HEK293 (cell line): ENCODE data around the gene CAV1.

Experiments used
- OVOL3 ChIP-seq: fragments of 450-650 bp; formaldehyde crosslinking; IDR thresholded peaks from 2 replicates; pipeline ENCODE4 v1.5.1; 2016; ENCODE audit warnings: missing biosample characterization, missing genetic modification characterization
- ZNF133 ChIP-seq: fragments of 450-650 bp; formaldehyde crosslinking; IDR thresholded peaks from 2 replicates; pipeline ENCODE4 v1.5.1; 2016; ENCODE audit warnings: missing biosample characterization, missing genetic modification characterization
- ZSCAN23 ChIP-seq: fragments of 450-650 bp; formaldehyde crosslinking; IDR thresholded peaks from 2 replicates; pipeline ENCODE4 v1.5.1; 2016; ENCODE audit warnings: missing biosample characterization, missing genetic modification characterization
- TF ChIP-seq, protein P1 (sequence below): fragments of 450-650 bp; formaldehyde crosslinking; IDR thresholded peaks from 2 replicates; pipeline ENCODE4 v1.5.1; 2016; ENCODE audit warnings: missing biosample characterization, missing genetic modification characterization
- TF ChIP-seq, protein P2 (sequence below): fragments of 450-650 bp; IDR thresholded peaks from 2 replicates; pipeline ENCODE4 v1.5.1; 2018; ENCODE audit warnings: missing biosample characterization, mild to moderate bottlenecking, missing genetic modification characterization

DNA sequence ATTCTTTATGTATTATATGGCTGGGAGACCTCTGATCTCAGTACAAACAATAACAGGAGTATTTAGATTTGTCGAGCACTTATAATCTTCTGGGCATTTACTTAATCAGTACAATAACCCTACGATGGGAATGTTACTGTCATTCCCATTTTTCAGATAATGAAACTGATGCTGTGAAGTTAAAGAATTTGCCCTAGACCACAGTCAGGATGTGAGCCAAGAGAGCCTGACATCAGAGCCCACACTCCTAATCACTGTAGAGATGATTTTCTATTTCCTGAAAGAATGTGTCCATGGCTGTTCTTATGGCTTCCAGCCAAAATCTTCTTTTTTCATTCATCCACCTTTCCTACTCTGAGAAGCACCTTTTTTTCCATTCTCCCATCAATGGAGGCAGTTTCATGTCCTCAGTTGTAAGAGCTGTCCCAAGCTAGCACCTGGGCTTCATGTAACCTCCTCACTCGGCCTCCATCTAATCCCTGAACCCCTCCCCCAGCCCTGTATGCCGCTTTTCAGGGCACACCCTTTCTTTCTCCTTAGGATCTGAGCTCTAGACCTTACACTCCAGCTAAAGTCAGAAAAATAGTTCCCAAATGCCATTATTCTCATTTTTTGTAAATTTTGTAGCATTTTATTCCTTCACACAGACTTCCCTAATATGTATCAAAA, 12.2 kb upstream of the CAV1 start:
- TF ChIP-seq, protein P1, sequence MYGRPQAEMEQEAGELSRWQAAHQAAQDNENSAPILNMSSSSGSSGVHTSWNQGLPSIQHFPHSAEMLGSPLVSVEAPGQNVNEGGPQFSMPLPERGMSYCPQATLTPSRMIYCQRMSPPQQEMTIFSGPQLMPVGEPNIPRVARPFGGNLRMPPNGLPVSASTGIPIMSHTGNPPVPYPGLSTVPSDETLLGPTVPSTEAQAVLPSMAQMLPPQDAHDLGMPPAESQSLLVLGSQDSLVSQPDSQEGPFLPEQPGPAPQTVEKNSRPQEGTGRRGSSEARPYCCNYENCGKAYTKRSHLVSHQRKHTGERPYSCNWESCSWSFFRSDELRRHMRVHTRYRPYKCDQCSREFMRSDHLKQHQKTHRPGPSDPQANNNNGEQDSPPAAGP (tag by site-specific recombination): no peak
- no peak for TF ChIP-seq OVOL3
- TF ChIP-seq ZSCAN23: no peak
- TF ChIP-seq, protein P2, sequence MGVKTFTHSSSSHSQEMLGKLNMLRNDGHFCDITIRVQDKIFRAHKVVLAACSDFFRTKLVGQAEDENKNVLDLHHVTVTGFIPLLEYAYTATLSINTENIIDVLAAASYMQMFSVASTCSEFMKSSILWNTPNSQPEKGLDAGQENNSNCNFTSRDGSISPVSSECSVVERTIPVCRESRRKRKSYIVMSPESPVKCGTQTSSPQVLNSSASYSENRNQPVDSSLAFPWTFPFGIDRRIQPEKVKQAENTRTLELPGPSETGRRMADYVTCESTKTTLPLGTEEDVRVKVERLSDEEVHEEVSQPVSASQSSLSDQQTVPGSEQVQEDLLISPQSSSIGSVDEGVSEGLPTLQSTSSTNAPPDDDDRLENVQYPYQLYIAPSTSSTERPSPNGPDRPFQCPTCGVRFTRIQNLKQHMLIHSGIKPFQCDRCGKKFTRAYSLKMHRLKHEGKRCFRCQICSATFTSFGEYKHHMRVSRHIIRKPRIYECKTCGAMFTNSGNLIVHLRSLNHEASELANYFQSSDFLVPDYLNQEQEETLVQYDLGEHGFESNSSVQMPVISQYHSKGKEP (tag by site-specific recombination): no peak
- TF ChIP-seq ZNF133 (tag by site-specific recombination): no peak
